Right kidney (tissue), 1 donor: ENCODE measurements around the gene CHST11.
"Not testable (repeated sequence)": the region's sequence is repeated elsewhere in the genome, so short reads cannot be mapped to it uniquely, and the experiment has no call there.

Experiments used
- DNase-seq: peaks from one replicate; pipeline ENCODE4 v3.0.0-alpha.2; 2016

The CHST11 gene

GRCh38 chr12:104604070-104604994, 147.6 kb downstream of the CHST11 start:
- DNase-seq, result no peak

GRCh38 chr12:104604995-104605675, 148.4 kb downstream of the CHST11 start:
- no peak for DNase-seq

- no peak for DNase-seq
Observed at GRCh38 chr12:104605685-104606084, 148.9 kb downstream of the CHST11 start.

- no peak for DNase-seq
Observed at GRCh38 chr12:104608998-104609397, 152.2 kb downstream of the CHST11 start.

GRCh38 chr12:104609445-104609844, 152.7 kb downstream of the CHST11 start:
- DNase-seq, result no peak

- DNase-seq, result no peak
Observed at GRCh38 chr12:104610513-104611235, 153.9 kb downstream of the CHST11 start.

- DNase-seq, result no peak
Observed at GRCh38 chr12:104611671-104612070, 154.9 kb downstream of the CHST11 start.

- not testable (repeated sequence) for DNase-seq
Observed at GRCh38 chr12:104613372-104613771, 156.6 kb downstream of the CHST11 start.

- DNase-seq, result no peak
Observed at GRCh38 chr12:104615048-104615561, 158.4 kb downstream of the CHST11 start.

GRCh38 chr12:104618691-104619090, 161.9 kb downstream of the CHST11 start:
- no peak for DNase-seq

GRCh38 chr12:104619305-104619704, 162.6 kb downstream of the CHST11 start:
- DNase-seq, result no peak

GRCh38 chr12:104620837-104621531, 164.2 kb downstream of the CHST11 start:
- DNase-seq, result no peak

- DNase-seq, result no peak
Observed at GRCh38 chr12:104622928-104623327, 166.2 kb downstream of the CHST11 start.

GRCh38 chr12:104623883-104624282, 167.1 kb downstream of the CHST11 start:
- no peak for DNase-seq

GRCh38 chr12:104624529-104624928, 167.8 kb downstream of the CHST11 start:
- DNase-seq, result no peak

GRCh38 chr12:104626069-104626837, 169.5 kb downstream of the CHST11 start:
- no peak for DNase-seq

- DNase-seq, result no peak
Observed at GRCh38 chr12:104627231-104627989, 170.7 kb downstream of the CHST11 start.

- no peak for DNase-seq
Observed at GRCh38 chr12:104627990-104628830, 171.5 kb downstream of the CHST11 start.

GRCh38 chr12:104628831-104629135, 172.0 kb downstream of the CHST11 start:
- DNase-seq, result no peak

GRCh38 chr12:104630230-104630670, 173.5 kb downstream of the CHST11 start:
- no peak for DNase-seq
